ENCODE results near the gene NFKBIB.

The NFKBIB gene

DNA sequence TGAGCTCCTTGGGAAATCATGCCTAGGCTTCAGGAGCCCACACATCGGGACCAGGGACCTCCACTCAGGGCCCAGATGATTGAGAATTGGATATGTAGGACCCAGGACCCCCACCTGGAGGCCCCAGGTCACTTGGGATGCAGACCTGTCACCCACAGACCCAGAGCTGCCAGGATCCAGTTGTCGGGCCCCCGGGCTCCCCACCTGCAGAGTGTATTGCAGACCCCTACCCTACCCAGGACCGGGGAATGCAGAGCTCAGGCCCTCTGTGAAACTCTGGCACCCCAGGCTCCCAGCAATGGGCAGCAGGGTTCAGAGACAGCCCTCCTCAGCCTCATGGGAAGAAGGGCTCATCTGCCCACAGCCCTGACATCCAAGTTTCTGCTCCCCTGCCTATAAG lies 5.9 kb downstream of the NFKBIB start:
- no peak for DNase-seq

DNA sequence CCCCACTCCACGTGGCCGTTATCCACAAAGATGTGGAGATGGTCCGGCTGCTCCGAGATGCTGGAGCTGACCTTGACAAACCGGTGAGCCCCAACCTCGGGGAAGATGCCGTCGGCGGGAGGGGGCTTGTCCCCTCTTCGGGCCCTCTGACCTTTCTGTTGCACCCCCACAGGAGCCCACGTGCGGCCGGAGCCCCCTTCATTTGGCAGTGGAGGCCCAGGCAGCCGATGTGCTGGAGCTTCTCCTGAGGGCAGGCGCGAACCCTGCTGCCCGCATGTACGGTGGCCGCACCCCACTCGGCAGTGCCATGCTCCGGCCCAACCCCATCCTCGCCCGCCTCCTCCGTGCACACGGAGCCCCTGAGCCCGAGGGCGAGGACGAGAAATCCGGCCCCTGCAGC lies 7.5 kb downstream of the NFKBIB start:
- DNase-seq, result no peak

DNA sequence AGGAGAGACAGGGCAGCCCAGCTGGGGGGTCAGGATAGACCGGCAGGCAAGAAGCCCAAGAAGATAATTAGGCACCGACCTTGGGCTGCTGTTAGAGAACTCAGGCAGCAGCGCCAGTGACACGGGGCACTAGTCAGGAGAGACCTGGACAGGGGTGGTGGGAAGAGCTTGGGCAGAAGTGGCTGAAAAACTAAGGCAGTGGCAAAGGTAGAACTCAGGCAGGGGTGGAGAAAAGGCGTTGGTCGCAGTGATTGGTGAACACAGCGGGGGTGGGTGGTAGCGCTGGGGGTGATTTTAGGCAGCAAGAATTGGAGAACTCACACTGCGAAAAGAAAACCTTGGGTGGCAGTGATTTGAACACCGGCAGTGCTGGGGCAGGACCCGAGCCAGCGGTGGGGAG lies 7.9 kb downstream of the NFKBIB start:
- no peak for DNase-seq

DNA sequence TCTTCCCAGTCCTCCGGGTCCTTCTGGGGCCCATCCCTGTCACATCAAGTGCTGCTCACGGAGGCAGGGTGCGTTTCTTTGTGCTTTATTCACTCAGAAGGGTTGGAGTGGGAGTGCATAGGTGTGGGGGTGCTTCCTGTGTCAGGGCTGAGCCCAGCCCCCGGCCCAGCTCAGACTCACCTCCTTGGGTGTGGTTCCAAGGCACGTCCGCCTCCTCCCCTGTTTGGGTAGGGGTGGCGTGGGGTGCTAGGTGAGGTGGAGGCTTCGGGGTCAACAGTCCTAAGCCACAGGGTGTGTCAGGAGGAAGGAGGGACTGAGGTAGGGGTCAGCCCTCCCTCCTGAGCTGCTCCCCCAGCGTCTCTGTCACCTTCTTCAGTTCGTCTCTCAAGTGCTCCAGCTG lies 9.1 kb downstream of the NFKBIB start:
- no peak for DNase-seq

DNA sequence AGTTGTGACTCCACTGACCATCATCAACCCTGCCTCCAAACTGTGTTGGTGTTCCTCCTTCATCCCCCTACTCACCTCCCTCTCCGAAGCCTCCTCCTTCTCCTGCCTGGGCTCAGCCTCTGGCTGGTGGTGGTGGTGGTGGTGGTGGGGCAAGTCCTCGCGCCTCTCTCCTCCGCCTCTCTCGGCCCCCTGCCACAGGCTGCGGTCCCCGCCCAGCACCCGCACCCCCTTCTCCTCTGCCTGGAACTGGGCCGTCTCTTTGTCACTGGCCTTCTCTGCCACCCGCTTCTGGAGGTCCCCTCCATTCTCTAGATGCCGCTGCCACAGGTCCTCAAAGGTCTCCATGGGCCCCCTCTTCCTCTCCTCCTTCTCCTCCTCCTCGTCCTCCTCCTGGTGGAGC lies 10.7 kb downstream of the NFKBIB start:
- DNase-seq, result no peak

DNA sequence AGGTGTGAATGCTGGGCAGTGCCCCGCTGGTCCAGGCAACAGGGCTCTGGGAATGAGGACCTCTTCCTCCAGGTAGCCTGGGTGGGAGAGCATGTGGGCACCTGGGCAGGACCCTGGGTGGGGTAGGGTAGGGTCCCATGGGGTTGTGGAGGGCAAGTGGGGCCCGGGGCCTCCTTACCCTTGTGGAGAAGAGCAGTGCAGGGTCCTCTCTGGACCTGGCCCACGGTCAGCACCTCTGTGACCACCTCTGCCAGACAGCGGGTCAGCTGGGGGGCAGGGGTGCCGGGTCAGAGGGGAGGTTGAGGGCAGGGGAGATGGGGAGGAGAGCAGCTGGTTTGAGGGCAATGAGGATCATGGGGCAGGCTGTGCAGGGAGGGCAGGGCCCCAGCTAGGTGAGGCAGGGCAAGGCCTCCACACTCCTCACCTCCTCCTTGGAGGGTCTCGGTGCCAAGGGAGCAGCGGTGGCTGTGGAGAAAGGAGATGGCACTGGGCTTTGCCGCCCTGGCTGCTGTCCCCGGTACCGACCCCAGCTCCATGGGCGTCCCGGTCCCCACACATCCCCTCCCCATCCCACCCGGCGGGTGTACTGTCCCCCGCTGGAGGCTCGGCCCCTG lies 11.7 kb downstream of the NFKBIB start:
- DNase-seq, result no peak

DNA sequence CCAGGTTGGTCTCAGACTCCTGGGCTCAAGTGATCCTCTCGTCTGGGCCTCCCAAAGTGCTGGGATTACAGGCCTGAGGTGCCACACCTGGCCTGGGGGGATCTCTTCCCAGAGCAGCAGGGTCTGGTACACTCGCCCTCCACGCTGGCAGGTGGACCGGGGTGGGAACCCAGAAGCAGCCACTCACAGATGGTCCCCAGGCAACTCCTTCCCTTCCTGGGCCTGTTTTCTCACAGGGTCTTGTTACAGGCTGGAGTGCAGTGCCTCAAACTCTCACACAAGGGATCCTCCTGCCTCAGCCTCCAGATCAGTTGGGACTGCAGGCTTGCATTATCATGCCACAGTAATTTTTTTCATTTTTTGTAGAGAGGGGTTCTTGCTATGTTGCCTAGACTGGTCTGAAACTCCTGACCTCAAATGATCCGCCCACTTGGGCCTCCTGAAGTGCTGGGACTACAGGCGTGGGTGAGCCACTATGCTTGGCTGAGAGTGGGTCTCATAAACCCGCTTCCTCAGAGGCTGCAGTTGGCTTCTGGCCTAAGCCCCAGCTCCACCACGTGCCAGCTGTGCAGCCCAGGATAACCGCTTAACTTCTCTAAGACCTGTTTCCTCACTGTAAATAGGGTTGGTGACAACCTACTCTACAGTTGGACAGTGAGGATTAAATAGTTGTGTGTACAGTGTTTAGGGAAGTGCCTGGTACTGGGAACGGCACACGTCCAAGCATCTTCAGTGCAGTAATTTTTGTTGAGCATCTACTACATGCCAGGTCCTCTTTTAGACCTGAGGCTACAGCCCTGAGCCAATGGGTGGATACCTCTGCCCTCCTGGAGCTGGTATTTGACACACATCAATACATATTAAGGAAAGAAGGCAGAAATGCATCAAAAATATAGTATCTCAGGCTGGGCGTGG lies 13.1 kb downstream of the NFKBIB start:
- DNase-seq, result no peak

DNA sequence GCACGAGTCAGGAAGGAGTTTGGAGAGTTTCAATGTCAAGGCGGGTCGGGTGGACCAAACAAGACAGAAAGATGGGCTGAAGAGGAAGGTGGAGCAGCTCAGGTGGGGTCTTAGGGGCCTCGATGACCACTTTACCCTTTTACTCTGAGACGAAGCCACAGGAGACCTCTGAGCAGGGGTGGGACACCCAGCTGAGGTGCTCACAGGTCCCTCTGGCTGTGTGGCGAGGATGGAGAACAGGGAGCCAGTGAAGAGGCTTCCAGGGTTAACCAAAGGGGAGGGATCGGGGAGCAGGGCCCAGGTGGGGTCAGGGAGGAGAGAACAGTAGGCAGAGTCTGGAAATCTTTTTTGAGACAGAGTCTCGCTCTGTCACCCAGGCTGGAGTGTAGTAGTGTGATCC lies 14.2 kb downstream of the NFKBIB start:
- DNase-seq, result no peak

DNA sequence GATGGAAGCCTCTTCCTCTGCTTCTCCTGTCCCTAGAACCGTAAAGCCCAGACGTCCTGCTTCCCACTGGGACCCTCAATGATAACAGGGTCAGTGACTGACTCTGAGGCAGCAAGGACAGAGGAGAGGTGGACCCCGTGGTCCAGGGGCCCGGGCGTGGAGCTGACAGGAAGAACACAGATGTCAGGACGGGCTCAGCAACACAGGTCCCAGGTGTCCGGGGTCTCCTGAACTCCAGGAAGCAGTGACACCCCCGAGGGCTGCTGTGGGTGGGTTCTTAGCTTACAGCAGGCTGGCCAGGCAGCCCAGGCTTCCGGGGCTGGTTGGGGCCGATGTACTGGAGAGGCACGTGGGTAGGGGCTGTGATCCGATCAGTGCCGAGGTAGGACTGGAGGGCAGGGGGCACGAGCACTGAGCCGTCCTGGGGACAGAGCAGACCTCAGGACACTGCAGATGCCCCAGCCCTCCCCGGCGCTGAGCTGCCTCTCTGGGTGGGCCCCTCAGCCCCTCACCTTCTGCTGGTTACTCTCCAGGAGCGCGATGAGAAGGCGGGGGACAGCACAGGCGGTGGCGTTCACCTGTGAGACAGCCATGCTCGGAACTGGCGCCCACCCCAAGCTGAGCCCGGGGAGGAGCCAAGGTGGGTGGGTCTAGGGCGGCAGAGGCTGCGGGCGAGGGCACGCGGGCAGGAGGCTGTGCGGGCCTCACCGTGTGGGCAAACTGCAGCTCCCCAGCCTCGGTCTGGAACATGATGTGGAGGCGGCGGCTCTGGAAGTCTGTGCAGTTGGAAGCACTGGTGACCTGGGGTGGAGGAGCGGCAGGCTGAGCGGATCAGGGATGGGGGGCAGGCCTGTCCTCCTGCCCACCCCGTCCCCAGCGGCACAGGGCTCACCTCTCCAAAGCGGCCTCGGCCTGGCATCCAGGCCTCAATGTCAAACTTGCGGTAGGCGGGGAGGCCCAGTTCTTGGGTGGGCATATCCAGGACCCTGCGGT lies 15.9 kb downstream of the NFKBIB start:
- no peak for DNase-seq

DNA sequence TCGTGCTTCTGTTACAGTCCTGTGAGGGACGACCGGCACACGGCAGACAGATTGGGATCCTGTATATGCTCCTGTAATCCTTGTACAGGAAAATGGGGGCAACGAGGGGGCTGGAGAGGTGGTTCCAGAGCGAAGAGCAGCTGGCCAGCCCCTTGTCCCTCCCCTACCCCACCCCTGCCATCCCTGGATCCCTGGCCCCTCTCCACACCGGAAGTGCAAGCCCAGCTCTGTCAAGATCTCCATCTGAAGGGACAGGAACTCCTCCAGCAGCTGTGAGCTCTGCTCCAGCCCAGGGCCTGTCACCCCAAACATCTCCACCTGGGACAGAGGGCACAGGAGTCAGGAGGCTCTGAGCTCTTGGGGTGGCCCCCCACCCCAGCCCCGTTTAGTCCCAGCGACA lies 17.7 kb downstream of the NFKBIB start:
- peak; percentile 58 to 73 for DNase-seq

DNA sequence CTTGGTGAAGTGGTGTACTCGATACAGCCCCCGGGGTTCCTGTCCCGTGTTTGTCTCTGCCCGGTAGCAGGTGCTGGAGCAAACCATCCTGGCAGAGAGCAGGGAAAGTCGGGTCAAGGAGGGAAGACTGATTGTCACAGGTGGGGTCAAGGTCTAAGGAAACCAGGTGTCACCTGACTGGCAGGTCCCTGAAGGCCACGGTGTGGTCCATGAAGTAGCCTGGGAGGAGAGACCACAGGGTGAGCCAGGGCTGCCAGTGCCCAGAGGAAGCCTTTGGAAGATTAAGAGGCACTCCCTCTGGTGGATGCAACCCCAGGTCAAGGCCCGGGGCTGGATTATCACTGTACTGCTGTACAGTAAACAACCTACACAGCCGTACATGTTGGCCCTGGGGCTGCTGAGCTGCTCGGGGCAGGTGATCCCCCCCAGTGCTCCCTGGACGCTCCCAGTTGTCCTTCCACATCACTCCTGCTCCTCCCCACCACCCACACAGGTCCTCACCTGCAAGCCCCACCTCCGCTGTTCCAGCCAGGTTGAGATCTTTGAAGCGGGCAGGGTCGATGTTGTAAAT lies 18.2 kb downstream of the NFKBIB start:
- peak; percentile 78 to 79 for DNase-seq

DNA sequence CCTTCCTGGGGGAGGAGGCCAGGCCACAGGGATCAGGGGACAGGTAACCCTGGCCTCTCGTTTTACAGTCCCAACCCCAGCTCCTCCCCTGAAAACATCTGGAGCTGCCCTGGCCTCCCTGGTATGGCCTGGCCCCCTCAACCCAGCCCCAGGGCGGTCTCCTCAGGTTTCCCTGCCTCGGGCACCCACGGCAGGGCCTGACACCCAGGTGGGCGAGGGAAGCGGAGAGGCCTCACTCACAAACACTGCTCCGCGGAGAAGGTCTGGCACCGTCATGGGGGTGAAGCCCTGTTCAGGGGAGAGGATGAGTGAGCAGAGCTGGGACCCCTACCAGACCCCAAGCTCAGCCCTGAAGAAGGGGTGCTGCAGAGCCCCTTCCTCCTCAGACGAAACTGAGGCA lies 18.8 kb downstream of the NFKBIB start:
- no peak for DNase-seq

DNA sequence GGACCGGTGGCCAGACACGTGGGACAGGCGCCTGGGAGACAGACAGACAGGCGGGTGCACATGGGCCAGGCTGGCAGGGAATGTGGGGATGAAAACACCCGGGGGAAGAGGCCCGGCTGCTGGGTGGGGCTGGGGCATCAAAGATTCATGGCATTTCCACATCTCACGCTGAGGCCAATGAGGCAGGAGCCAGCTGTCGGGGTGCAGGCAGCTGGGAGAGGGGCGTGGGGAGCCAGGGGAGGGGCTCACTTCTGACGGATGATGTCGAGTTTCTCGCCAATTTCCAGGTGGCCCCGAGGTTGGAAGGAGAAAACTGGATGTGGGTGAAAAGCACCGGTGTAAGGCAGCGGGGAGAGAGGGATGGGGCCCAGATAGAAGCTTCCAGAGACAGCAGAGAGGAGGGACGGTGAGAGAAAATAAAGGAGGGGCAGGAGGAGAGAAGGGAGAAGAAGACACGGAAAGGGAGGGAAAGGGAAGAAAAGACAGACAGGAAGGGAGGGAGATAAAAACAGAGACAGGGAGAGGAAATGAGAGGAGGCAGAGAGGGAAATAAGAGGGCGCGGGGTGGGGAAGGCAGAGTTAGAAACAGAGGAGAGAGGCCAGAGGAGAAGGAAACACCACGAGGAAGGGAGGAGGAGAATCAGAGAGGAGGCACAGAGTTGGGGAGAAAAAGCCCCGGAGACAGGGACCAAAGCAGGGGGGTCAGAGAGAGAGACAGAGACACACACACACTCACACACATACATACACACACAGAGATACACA lies 20.2 kb downstream of the NFKBIB start:
- DNase-seq, result no peak

DNA sequence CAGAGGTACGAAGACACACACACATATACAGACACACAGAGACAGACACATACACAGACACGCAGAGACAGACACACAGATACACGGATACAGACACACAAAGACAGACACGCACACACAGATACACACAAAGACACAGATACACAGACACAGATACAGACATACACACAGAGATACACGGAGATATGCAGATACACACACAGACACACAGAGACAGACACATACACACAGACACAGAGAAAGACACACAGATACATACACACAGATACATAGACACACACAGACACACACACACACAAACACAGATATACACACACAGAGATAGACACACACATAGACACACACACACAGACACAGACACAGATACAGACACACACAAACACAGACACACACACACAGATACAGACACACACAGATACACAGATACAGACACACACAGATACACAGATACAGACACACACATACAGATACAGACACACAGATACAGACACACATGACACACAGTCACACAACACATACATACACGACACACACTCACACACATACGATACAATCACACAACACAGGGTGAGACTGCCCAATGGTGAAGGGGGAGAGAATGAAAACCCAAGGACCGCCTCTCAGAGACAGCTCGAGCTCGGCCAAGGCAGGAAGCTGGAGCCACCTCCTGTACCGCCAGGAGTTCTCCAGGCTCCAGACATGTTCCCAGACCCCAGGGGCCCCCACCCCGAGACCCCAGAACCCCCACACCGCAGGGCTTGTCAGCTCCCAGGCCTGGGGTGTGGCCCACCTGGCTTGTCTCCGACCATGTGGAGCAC lies 21.0 kb downstream of the NFKBIB start:
- no peak for DNase-seq

DNA sequence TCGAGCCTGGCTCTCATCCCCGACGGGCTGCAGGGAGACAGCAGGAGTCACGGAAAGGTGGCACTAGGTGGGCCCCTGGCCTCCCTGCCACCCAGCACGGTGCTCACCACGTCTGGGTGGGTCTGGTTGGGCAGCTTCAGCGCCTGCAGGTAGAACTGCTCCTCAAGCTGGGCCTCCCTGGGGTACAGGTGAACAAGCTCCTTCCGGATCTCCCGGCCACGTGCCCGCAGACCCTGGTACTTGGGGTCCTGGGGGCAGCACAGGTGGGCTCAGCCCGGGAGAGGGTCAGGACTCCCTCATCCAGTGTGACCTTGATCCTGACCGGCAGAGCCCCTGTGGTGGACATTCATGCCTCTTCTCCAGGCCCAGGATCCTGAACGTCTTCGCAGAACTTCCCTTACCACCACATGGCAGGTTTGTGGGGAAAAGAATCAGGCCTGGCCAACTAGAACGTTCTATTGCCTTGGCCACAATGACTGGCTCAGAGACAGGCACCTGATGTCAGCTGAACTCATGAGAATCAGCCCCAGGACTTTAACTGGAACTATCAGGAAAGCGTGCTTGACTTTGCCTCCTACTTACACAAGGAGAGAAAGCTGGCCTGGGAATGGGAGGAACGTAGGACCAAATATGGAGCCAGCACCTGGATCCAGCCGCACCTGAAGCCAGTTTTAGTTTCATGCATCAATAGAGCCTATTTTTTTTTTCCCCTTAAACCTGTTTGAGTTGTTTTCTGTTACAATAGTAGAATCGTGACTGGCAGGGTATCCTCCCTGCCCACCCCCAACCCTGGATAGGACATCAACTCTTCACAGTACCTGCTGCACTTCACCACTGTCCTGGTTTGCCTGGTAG lies 21.9 kb downstream of the NFKBIB start:
- DNase-seq, result no peak

DNA sequence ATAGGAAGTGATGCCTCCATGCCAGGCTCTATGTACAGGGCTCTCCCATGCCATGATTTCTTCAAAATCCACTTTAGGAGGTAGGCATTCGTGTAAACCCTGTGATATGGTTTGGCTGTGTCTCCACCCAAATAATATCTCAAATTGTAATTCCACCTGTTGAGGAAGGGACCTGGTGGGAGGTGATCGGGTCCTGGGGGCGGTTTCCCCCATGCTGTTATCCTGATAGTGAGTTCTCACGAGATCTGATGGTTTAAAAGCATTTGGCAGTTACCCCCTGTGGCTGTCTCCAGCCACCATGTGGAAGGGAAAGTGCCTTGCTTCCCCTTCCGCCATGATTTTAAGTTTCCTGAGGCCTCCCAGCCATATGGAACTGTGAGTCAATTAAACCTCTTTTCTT lies 22.7 kb downstream of the NFKBIB start:
- no peak for DNase-seq

DNA sequence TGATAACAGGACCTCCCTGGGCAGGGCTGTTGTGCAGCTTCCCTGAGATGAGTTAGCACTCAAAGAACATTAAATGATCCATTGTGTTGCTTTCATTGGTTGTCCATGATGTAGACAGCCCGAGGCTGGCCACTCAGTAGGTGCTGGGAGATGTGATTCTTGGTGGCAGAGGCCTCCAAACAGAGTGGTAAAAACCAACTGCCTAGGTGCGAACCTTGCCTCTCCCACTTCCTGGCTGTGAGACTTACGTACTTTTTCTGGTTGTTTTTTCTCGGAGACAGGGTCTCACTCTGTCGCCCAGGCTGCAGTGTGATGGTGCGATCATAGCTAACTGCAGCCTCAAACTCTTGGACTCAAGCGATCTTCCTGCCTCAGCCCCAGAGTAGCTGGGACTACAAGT lies 24.6 kb downstream of the NFKBIB start:
- DNase-seq, result no peak

DNA sequence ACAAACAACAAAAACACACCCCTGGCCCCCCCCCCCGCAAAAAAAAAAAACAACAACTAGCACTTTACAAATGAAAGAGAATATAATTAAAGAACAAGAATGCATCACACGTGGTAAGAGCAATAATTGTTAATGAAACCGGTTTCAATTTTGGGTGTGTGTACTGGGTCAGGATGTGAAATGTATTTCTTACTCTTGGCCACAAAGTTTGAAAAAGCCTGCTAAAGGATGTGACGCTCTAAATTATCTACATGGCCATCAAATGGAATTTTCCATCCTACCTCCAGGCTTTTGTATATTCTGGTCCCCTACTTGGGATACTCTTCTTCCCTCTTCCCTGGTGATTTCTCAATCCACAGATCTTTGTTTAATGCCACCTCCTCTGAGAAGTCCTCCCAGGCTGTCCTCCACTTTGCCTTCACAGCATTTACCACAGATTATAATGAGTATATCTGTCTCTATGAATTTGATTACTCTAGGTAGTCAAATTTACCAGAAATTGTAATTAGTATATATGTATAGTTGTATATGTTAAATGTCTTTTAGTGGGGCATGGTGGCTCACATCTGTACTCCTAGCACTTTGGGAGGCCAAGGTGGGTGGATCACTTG lies 28.7 kb downstream of the NFKBIB start:
- no peak for DNase-seq

DNA sequence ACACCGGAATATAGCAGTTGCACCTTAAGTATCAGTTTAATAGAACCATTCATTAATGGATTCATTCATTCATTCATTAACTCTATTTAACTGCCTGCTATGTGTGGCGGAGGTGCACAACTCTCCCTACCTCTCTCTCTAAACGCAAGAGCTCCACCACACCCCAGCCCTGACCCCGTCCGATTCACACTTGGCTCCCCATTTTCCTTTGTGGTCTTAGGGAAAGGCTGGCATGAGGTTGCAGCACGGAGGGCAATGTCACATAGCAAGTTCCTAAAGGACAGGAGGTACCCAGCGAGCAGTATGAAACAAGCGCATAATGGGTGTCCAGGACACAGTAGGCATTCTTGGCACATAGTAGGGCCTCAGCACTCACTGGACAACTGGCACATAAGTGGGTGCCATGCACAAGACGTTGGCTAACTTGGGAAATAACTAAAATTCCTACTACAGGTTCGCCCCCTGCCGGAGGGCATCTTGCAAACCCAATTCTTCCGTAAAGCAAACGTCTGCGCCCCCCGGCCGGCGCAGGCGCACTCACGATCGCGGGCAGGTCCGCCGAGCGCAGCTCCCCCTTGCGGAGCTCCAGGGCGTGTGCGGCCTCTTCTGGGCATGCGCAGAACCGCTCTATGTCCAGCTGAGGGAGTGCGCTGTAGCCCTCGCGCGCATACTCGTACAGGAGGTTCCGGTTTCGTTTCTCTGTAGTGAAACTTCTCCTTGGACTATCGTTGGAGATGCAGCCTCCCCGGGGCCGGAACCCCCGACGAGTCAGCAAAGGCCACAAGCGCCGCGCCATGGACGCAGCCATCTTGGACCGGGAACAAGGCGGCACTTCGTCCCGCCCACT lies 30.4 kb downstream of the NFKBIB start, which contains the start of gene SARS2:
SARS2 (minus strand) TSS at position 835 of the 847 bp plus-strand sequence; CDS start at position 808, 27 bp downstream.
- DNase-seq, result peak; percentile 94 to 97

All from SHP77 (cell line).